SK-N-SH (cell line): ENCODE measurements around the gene MAPKAP1. TPM values are rescaled to one million over a fixed set of nuclear protein-coding genes. Genes with fewer than 3 reads are reported as not detected.
A peak's percentile ranks its signal among the peaks of the same experiment; 100 is the strongest.

Source experiments
- CTCF ChIA-PET: fragments of 300-600, 350-600 bp; formaldehyde crosslinking; extraction: SDS; loops from one replicate; lab custom pipeline; 2021; lab: Yijun Ruan, JAX
- POLR2A ChIA-PET: fragments of 350-600 bp; sonication (Branson Sonifier 250); formaldehyde crosslinking; extraction: SDS; loops from one replicate; lab custom pipeline; 2020; ENCODE audit warnings: antibody characterized with exemption, inconsistent platforms; lab: Yijun Ruan, JAX
- DNase-seq: peaks from one replicate; pipeline ENCODE4 v3.0.0; 2012
- H2AFZ ChIP-seq: fragments of 200-600 bp; sonication (generic); 2 replicates; pipeline ENCODE4 v1.8.1; 2016; ENCODE audit warnings: antibody characterized with exemption, mild to moderate bottlenecking, low read depth
- H3F3A ChIP-seq: fragments of 200-600 bp; sonication (generic); replicated peaks from 2 replicates; pipeline ENCODE3; 2016; ENCODE audit warnings: antibody characterized with exemption, mild to moderate bottlenecking; ENCODE audit not compliant: insufficient read depth
- H3K27ac ChIP-seq, 2 experiments: fragments of 200-500 bp in 1 of 2; fragments of 200-600 bp in 1 of 2; sonication (Bioruptor generic) in 1 of 2; sonication (generic), shearing (Covaris generic) in 1 of 2; 2 replicates each; pipeline versions ENCODE4 v1.5.1 to v1.6.1; 2014 to 2016; ENCODE audit warnings: low read depth in 2 of 2, inconsistent platforms in 1 of 2, low read length in 1 of 2, mild to moderate bottlenecking in 1 of 2, mixed read lengths in 1 of 2
- H3K27me3 ChIP-seq: fragments of 200-600 bp; sonication (generic), shearing (Covaris generic); 2 replicates; pipeline ENCODE4 v1.6.1; 2016; ENCODE audit warnings: mixed run types; ENCODE audit not compliant: insufficient read depth
- H3K36me3 ChIP-seq, 2 experiments: fragments of 200-500 bp in 1 of 2; fragments of 200-600 bp in 1 of 2; sonication (Bioruptor generic) in 1 of 2; sonication (generic) in 1 of 2; replicated peaks in 1 of 2; 2 replicates each; pipeline versions ENCODE3 to v1.5.1; 2014 to 2016; ENCODE audit warnings: low read length in 1 of 2, mild to moderate bottlenecking in 1 of 2; ENCODE audit not compliant: insufficient read depth in 2 of 2, control insufficient read depth in 1 of 2
- H3K4me1 ChIP-seq, 2 experiments: fragments of 200-500 bp in 1 of 2; fragments of 200-600 bp in 1 of 2; sonication (Bioruptor generic) in 1 of 2; sonication (generic), shearing (Covaris generic) in 1 of 2; 2 replicates each; pipeline versions ENCODE4 v1.5.1 to v1.6.1; 2014 to 2016; ENCODE audit warnings: low read depth in 1 of 2, low read length in 1 of 2, mixed run types in 1 of 2; ENCODE audit not compliant: insufficient read depth in 2 of 2, control insufficient read depth in 1 of 2
- H3K4me2 ChIP-seq: fragments of 200-600 bp; sonication (generic), shearing (Covaris generic); 2 replicates; pipeline ENCODE4 v1.6.1; 2017; ENCODE audit warnings: mixed run types
- H3K4me3 ChIP-seq, 2 experiments: fragments of 200-500 bp in 1 of 2; fragments of 200-600 bp in 1 of 2; sonication (Bioruptor generic) in 1 of 2; sonication (generic), shearing (Covaris generic) in 1 of 2; 2 replicates each; pipeline versions ENCODE4 v1.5.1 to v1.8.1; 2014 to 2016; ENCODE audit warnings: low read depth in 2 of 2, inconsistent platforms in 1 of 2, low read length in 1 of 2, mild to moderate bottlenecking in 1 of 2, mixed read lengths in 1 of 2, moderate library complexity in 1 of 2
- H3K79me2 ChIP-seq: fragments of 200-600 bp; sonication (generic); 2 replicates; pipeline ENCODE4 v1.8.1; 2017; ENCODE audit warnings: mild to moderate bottlenecking; ENCODE audit not compliant: insufficient read depth
- H3K9ac ChIP-seq: fragments of 200-600 bp; sonication (generic); 2 replicates; pipeline ENCODE4 v1.6.1; 2017; ENCODE audit warnings: mixed run types
- H3K9me2 ChIP-seq: fragments of 200-600 bp; sonication (generic); 2 replicates; pipeline ENCODE4 v1.6.1; 2017; ENCODE audit warnings: mixed run types
- H3K9me3 ChIP-seq: fragments of 200-600 bp; sonication (generic); 2 replicates; pipeline ENCODE4 v1.6.1; 2017; ENCODE audit warnings: mixed run types, mild to moderate bottlenecking, moderate library complexity
- H4K20me1 ChIP-seq: fragments of 200-600 bp; sonication (generic); 2 replicates; pipeline ENCODE4 v1.6.1; 2017; ENCODE audit warnings: mild to moderate bottlenecking, mixed run types; ENCODE audit not compliant: insufficient read depth
- CTCF ChIP-seq: fragments of 200-600 bp; sonication (generic); IDR thresholded peaks from 2 replicates; pipeline ENCODE4 v1.6.1; 2017; ENCODE audit warnings: antibody characterized with exemption, mild to moderate bottlenecking, moderate library complexity
- ELF1 ChIP-seq: IDR thresholded peaks from 2 replicates; pipeline ENCODE4 v1.4.0; 2012
- EP300 ChIP-seq, 2 experiments: IDR thresholded peaks; 2 replicates each; pipeline versions ENCODE4 v1.4.0 to v1.6.1; 2012; ENCODE audit warnings: borderline replicate concordance in 1 of 2, low read depth in 1 of 2, low read length in 1 of 2
- EZH2phosphoT487 ChIP-seq: fragments of 200-600 bp; sonication (generic); IDR thresholded peaks from 2 replicates; pipeline ENCODE4 v1.6.1; 2017; ENCODE audit warnings: low read depth, mixed run types, mild to moderate bottlenecking, antibody characterized with exemption, moderate library complexity, borderline replicate concordance
- FOSL2 ChIP-seq: IDR thresholded peaks from 2 replicates; pipeline ENCODE4 v1.4.0; 2012; ENCODE audit warnings: low read depth, mild to moderate bottlenecking, moderate library complexity, borderline replicate concordance
- FOXM1 ChIP-seq: IDR thresholded peaks from 2 replicates; pipeline ENCODE4 v1.4.0; 2012; ENCODE audit warnings: low read depth, mild to moderate bottlenecking
- GATA2 ChIP-seq: sonication (generic); formaldehyde crosslinking; IDR thresholded peaks from 2 replicates; pipeline ENCODE4 v1.5.0; 2020; ENCODE audit warnings: mild to moderate bottlenecking, missing genetic modification reagents
- JUND ChIP-seq: IDR thresholded peaks from 2 replicates; pipeline ENCODE4 v1.4.0; 2012
- MAX ChIP-seq: IDR thresholded peaks from 2 replicates; pipeline ENCODE4 v1.4.0; 2012; ENCODE audit warnings: low read depth
- NFIC ChIP-seq: IDR thresholded peaks from 2 replicates; pipeline ENCODE4 v1.4.0; 2012; ENCODE audit warnings: borderline replicate concordance
- NRF1 ChIP-seq: IDR thresholded peaks from 2 replicates; pipeline ENCODE4 v1.6.1; 2012; ENCODE audit warnings: low read depth, mild to moderate bottlenecking, low read length
- POLR2AphosphoS5 ChIP-seq: IDR thresholded peaks from 2 replicates; pipeline ENCODE4 v1.6.1; 2012; ENCODE audit warnings: low read depth, low read length
- REST ChIP-seq: IDR thresholded peaks from 2 replicates; pipeline ENCODE4 v1.6.1; 2012; ENCODE audit warnings: mild to moderate bottlenecking, low read depth, low read length, moderate library complexity
- RFX5 ChIP-seq: IDR thresholded peaks from 2 replicates; pipeline ENCODE4 v1.6.1; 2012; ENCODE audit warnings: mild to moderate bottlenecking, improper control_type of control experiment, low read length
- SMC3 ChIP-seq: IDR thresholded peaks from 2 replicates; pipeline ENCODE4 v1.6.1; 2012; ENCODE audit warnings: low read depth, low read length, improper control_type of control experiment
- USF1 ChIP-seq: IDR thresholded peaks from 2 replicates; pipeline ENCODE4 v1.4.0; 2012; ENCODE audit warnings: low read depth, borderline replicate concordance
- YY1 ChIP-seq: IDR thresholded peaks from 2 replicates; pipeline ENCODE4 v1.4.0; 2012; ENCODE audit warnings: low read depth, mild to moderate bottlenecking
- ZBTB33 ChIP-seq: IDR thresholded peaks from 2 replicates; pipeline ENCODE4 v1.4.0; 2012; ENCODE audit warnings: low read depth, borderline replicate concordance
- WGBS: methylation state at CpG from one replicate; pipeline ENCODE4 v1.1.6; 2017; ENCODE audit warnings: low lambda C conversion rate; 5-methylcytosine and 5-hydroxymethylcytosine counted together
- polyA plus RNA-seq, 3 experiments: library from polyadenylated mRNA; depleted of rRNA; stranded (reverse); fragments of >200 nt; gene quantifications; 2 replicates each; pipeline ENCODE4 v1.2.3, GENCODE V29; 2012

Gene MAPKAP1
- polyA plus RNA-seq, 1 of the 3 experiments (the other 2 are of a cell fraction) = 117 TPM

GRCh38 chr9:125470189-125470588 lies 236.8 kb downstream of the MAPKAP1 start:
- H2AFZ ChIP-seq = no peak overlapping the region
- no peaks in the 10 kb centered on the region for H3K9me2 ChIP-seq
- no peak overlapping the region for H3K4me3 ChIP-seq
- no peaks in the 10 kb centered on the region for H3K27me3 ChIP-seq
- ChIA-PET POLR2A (no interaction called here), CTCF (interaction anchor here (1.2 to 1.5 kb wide), 2 partner anchors 33 to 48 kb away, joined by 3 to 5 read pairs; no protein-coding TSS in a partner anchor)
- no peak overlapping the region for H3K9ac ChIP-seq
- WGBS = 89% methylated on average over 3 of the region's 3 CpGs
- H3K4me1 ChIP-seq = peaks cover 14 to 50% of the 10 kb centered on the region in 2 experiments
- peaks cover 4% of the 10 kb centered on the region for H4K20me1 ChIP-seq
- H3K9me3 ChIP-seq = no peaks in the 10 kb centered on the region
- H3K36me3 ChIP-seq = peaks cover 11 to 14% of the 10 kb centered on the region in 2 experiments
- no peak for DNase-seq
- no peak overlapping the region for H3K4me2 ChIP-seq
- H3F3A ChIP-seq = peaks cover 10% of the 10 kb centered on the region
- H3K27ac ChIP-seq = no peak overlapping the region
- no peaks in the 10 kb centered on the region for H3K79me2 ChIP-seq
- TF ChIP-seq USF1 = no peak
- TF ChIP-seq JUND = no peak
- peak in 1 of 2 experiments; percentile 64; a peak in 2 of 4 replicates for TF ChIP-seq EP300 (IDR thresholded peaks at IDR 0.05; ENCODE audit: borderline replicate concordance in 1 of 2, low read depth in 1 of 2, low read length in 1 of 2)
- TF ChIP-seq, all 33 proteins: peak for 1

GRCh38 chr9:125468646-125469045 lies 238.4 kb downstream of the MAPKAP1 start:
- no peak overlapping the region for H3K4me3 ChIP-seq
- H3K9me3 ChIP-seq = no peaks in the 10 kb centered on the region
- H3K36me3 ChIP-seq = peaks cover 11 to 19% of the 10 kb centered on the region in 2 experiments
- no peak overlapping the region for H2AFZ ChIP-seq
- H3K9me2 ChIP-seq = no peaks in the 10 kb centered on the region
- peaks cover 3% of the 10 kb centered on the region for H4K20me1 ChIP-seq
- H3K27me3 ChIP-seq = no peaks in the 10 kb centered on the region
- H3F3A ChIP-seq = peaks cover 10% of the 10 kb centered on the region
- ChIA-PET POLR2A (no interaction called here), CTCF (interaction anchor here (1.1 kb wide), 1 partner anchor 60 kb away, joined by 3 read pairs; no protein-coding TSS in a partner anchor)
- H3K9ac ChIP-seq = no peak overlapping the region
- H3K4me2 ChIP-seq = no peak overlapping the region
- H3K4me1 ChIP-seq = peaks cover 3 to 41% of the 10 kb centered on the region in 2 experiments
- H3K79me2 ChIP-seq = no peaks in the 10 kb centered on the region
- no peak for DNase-seq
- 96% methylated on average over 8 of the region's 8 CpGs for WGBS
- H3K27ac ChIP-seq = no peak overlapping the region
- TF ChIP-seq USF1 = no peak
- TF ChIP-seq JUND = no peak
- no peak for TF ChIP-seq POLR2AphosphoS5
- no peak for TF ChIP-seq REST
- no peak for TF ChIP-seq MAX
- no peak for TF ChIP-seq RFX5
- TF ChIP-seq YY1 = no peak
- TF ChIP-seq EZH2phosphoT487 = no peak
- no peak for TF ChIP-seq NRF1
- no peak for TF ChIP-seq NFIC
- no peak for TF ChIP-seq ZBTB33
- TF ChIP-seq ELF1 = no peak
- TF ChIP-seq EP300 (IDR thresholded peaks at IDR 0.05; ENCODE audit: borderline replicate concordance in 1 of 2, low read depth in 1 of 2, low read length in 1 of 2) = no peak
- no peak for TF ChIP-seq FOSL2
- TF ChIP-seq SMC3 = no peak
- TF ChIP-seq GATA2 (CRISPR knock-in tag) = no peak
- TF ChIP-seq FOXM1 = no peak
- TF ChIP-seq CTCF = no peak
